ENCODE results near the gene PRC1.

PRC1 gene

DNA sequence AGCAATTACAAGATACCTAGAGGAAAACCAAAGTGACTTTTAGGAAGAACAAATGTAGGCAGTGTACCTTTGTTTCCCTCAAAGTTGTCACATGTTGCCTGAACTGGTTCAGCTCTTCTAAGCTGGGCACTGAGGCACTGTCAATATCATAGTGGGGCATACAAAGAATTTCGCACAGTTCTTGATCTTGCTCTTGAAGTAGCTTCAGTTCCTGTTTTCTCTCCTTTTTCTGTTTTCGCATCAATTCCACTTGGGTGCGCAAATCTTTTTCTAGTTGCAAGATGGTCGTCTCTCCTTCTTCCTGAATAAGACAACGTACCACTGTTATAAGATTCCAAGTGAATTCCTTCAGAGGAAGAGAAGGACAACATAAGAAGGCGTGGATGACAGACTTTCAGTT is 12.7 kb downstream of the PRC1 start:
- H3K9ac ChIP-seq (ENCODE audit: low read length), result no peak overlapping the region
- no peak for DNase-seq
- H3K4me1 ChIP-seq (ENCODE audit: low read length), result peaks cover under 1% of the 10 kb centered on the region; the same call in 1 of the 2 replicates
- H3K4me2 ChIP-seq (ENCODE audit: low read depth, low read length), result no peak overlapping the region
- 0 out of 2 replicates have a peak, but pooled peaks cover 2% of the 10 kb centered on the region for H4K20me1 ChIP-seq (ENCODE audit: insufficient read depth, low read length)
- H3K9me3 ChIP-seq (replicated peaks; ENCODE audit: insufficient read depth, low read length), result no peaks in the 10 kb centered on the region
- no peak overlapping the region for H3K4me3 ChIP-seq (ENCODE audit: low read length)
- H3K9me2 ChIP-seq (replicated peaks; ENCODE audit: insufficient read depth, low read length), result no peaks in the 10 kb centered on the region
- H3K27ac ChIP-seq (ENCODE audit: low read length), result no peak overlapping the region
- no peak for TF ChIP-seq EZH2phosphoT487 (IDR thresholded peaks at IDR 0.05; ENCODE audit: low read length)
- TF ChIP-seq, protein P1, sequence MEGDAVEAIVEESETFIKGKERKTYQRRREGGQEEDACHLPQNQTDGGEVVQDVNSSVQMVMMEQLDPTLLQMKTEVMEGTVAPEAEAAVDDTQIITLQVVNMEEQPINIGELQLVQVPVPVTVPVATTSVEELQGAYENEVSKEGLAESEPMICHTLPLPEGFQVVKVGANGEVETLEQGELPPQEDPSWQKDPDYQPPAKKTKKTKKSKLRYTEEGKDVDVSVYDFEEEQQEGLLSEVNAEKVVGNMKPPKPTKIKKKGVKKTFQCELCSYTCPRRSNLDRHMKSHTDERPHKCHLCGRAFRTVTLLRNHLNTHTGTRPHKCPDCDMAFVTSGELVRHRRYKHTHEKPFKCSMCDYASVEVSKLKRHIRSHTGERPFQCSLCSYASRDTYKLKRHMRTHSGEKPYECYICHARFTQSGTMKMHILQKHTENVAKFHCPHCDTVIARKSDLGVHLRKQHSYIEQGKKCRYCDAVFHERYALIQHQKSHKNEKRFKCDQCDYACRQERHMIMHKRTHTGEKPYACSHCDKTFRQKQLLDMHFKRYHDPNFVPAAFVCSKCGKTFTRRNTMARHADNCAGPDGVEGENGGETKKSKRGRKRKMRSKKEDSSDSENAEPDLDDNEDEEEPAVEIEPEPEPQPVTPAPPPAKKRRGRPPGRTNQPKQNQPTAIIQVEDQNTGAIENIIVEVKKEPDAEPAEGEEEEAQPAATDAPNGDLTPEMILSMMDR (IDR thresholded peaks at IDR 0.05; ENCODE audit: low read length), result no peak
- TF ChIP-seq EZH2 (optimal IDR thresholded peaks at IDR 0.05; ENCODE audit: low read depth, low read length), result no peak
- H3K79me2 ChIP-seq (ENCODE audit: low read length), result peaks cover 65% of the 10 kb centered on the region
- peaks cover 37% of the 10 kb centered on the region for H3K36me3 ChIP-seq (replicated peaks; ENCODE audit: insufficient read depth, low read length)
- no peaks in the 10 kb centered on the region for H3F3A ChIP-seq (ENCODE audit: insufficient read depth, low read length)
- no peaks in the 10 kb centered on the region for H3K27me3 ChIP-seq (replicated peaks; ENCODE audit: insufficient read depth, low read length)
- H2AFZ ChIP-seq (ENCODE audit: low read length), result no peak overlapping the region

DNA sequence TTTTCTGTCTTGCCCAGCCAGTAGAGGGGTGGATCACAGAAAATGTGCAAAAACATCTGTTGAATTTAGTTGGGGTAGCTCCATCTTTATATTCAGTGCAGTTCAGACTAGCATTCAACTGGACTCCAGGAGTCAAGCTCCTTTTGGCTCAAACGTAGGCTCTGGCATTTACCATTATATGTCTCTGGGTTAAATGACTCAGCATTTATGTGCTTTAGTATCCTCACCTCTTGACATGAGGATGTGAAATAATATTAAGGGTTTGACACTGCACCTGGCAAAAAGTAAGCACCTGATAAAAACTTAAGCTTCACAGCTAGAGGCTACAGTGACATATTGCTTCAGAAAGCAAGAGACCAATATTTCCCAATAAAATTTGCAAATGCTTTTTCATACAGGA is 14.8 kb downstream of the PRC1 start:
- Histone ChIP-seq H4K20me1 (ENCODE audit: insufficient read depth, low read length) (no peaks in the 10 kb centered on the region), H2AFZ (ENCODE audit: low read length) (no peak overlapping the region), H3K27ac (ENCODE audit: low read length) (no peak overlapping the region), H3K27me3 (replicated peaks; ENCODE audit: insufficient read depth, low read length) (no peaks in the 10 kb centered on the region), H3K9me3 (replicated peaks; ENCODE audit: insufficient read depth, low read length) (no peaks in the 10 kb centered on the region), H3K4me2 (ENCODE audit: low read depth, low read length) (no peak overlapping the region), H3K4me1 (ENCODE audit: low read length) (no peaks in the 10 kb centered on the region), H3K36me3 (replicated peaks; ENCODE audit: insufficient read depth, low read length) (peaks cover 44% of the 10 kb centered on the region), H3F3A (ENCODE audit: insufficient read depth, low read length) (peaks cover 4% of the 10 kb centered on the region; the same call in 1 of the 2 replicates), H3K4me3 (ENCODE audit: low read length) (no peak overlapping the region), H3K79me2 (ENCODE audit: low read length) (peaks cover 44% of the 10 kb centered on the region), H3K9me2 (replicated peaks; ENCODE audit: insufficient read depth, low read length) (no peaks in the 10 kb centered on the region), H3K9ac (ENCODE audit: low read length) (no peak overlapping the region)
- DNase-seq, result no peak
- no peak for TF ChIP-seq EZH2 (optimal IDR thresholded peaks at IDR 0.05; ENCODE audit: low read depth, low read length)
- TF ChIP-seq, protein P1 (IDR thresholded peaks at IDR 0.05; ENCODE audit: low read length), result no peak

DNA sequence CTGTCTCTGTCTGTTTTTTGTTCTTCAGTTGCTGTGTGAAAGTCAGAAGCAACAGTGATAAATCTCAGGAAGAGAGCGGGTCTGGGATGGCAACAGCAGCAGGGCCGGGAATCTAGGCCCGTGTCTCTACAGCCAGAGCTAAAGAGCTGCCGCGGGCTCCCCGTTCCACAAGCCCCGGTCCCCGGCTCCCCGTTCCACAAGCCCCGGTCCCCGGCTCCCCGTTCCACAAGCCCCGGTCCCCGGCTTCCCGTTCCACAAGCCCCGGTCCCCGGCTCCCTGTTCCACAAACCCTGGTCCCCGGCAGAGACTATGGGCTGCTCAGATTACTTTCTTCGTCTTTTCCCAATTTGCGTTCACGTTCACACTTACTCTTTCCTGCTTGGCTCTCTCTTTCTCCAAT is 20.1 kb downstream of the PRC1 start:
- no peaks in the 10 kb centered on the region for H3K9me3 ChIP-seq (replicated peaks; ENCODE audit: insufficient read depth, low read length)
- H2AFZ ChIP-seq (ENCODE audit: low read length), result no peak overlapping the region
- H3F3A ChIP-seq (ENCODE audit: insufficient read depth, low read length), result peaks cover 4% of the 10 kb centered on the region; the same call in 1 of the 2 replicates
- TF ChIP-seq, protein P1 (IDR thresholded peaks at IDR 0.05; ENCODE audit: low read length), result no peak
- no peak for TF ChIP-seq EZH2 (optimal IDR thresholded peaks at IDR 0.05; ENCODE audit: low read depth, low read length)
- TF ChIP-seq EZH2phosphoT487 (IDR thresholded peaks at IDR 0.05; ENCODE audit: low read length), result no peak
- H3K9me2 ChIP-seq (replicated peaks; ENCODE audit: insufficient read depth, low read length), result no peaks in the 10 kb centered on the region
- no peaks in the 10 kb centered on the region for H3K27me3 ChIP-seq (replicated peaks; ENCODE audit: insufficient read depth, low read length)
- no peak overlapping the region for H3K27ac ChIP-seq (ENCODE audit: low read length)
- no peak overlapping the region for H3K4me2 ChIP-seq (ENCODE audit: low read depth, low read length)
- H3K9ac ChIP-seq (ENCODE audit: low read length), result no peak overlapping the region
- no peak for DNase-seq
- H3K36me3 ChIP-seq (replicated peaks; ENCODE audit: insufficient read depth, low read length), result peaks cover 27% of the 10 kb centered on the region
- H3K4me1 ChIP-seq (ENCODE audit: low read length), result no peaks in the 10 kb centered on the region
- peaks cover 10% of the 10 kb centered on the region; the same call in 1 of the 2 replicates for H3K79me2 ChIP-seq (ENCODE audit: low read length)
- no peak overlapping the region for H3K4me3 ChIP-seq (ENCODE audit: low read length)
- H4K20me1 ChIP-seq (ENCODE audit: insufficient read depth, low read length), result no peaks in the 10 kb centered on the region
